ENCODE results near the gene ALK.
A peak's percentile ranks its signal among the peaks of the same experiment; 100 is the strongest.

The ALK gene

DNA sequence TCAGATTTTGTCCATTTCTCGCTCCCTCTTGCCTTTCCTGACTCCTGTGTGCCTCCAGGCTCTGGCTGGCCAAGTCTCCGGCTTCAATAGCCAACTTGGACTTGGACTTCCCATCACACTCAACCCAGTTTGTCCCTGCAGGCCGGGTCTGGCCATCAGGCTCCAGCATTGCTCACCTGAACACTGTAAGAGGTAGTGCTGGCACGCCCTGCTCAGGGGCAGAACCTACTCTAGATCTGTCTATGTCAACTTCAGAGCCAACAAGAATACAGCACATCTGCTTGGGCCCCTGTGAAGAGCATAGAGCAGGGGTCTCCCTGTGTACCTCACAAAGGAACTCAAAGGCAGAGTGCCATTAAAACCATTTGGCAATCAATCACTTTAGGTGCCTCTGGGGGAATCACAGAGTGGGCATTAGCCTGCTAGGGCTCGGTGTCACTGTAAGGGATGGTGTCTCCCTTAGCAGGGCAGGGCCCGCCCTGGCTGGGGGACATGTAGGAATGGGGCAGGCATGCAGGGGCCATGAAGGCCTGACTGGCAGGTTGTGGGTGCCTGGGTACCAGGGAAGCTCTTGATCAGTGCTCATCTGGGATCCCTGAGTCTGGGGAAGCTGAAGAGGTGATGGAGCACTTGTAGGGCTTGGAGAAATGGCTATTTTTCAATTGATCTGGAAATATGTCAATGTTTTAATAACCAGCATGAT is 480.3 kb downstream of the ALK start:
- no peak for DNase-seq

DNA sequence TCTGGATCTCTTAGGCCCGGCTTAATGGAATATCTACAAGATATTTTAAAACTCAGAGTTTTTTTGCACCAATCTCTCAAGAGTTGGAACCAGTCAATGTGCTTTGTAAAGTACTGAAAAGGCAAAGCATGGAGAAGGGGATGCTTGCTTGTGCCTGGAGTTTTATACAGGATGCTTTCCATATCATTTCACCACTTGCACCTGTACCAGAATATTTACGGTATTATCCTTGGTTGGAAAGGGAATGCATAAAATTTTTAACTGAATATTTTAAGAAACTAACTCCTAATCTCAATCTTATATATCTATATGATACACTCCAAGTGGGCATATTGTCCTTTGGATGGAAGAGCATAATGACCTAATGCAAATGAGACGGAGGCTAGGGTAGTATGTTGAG is 487.5 kb downstream of the ALK start:
- DNase-seq, result no peak

DNA sequence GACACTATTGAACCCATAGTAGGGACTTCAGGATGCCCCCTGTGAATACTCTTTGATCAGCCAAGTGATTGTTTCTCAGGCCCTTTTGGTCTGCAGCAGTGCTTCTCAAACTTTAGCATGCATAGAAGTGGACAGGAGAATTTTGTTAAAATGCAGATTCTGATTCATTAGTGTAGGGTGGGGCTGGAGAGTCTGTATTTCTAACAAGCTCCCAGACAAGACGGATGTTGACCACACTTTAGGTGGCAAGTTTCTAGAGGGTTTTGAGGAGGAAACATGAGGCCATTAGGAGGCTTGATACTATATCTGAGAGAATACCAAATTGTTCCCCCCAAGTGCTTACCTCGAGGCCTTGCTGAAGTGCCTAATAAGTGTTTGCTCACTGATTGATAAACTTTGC is 488.3 kb downstream of the ALK start:
- DNase-seq, result no peak

DNA sequence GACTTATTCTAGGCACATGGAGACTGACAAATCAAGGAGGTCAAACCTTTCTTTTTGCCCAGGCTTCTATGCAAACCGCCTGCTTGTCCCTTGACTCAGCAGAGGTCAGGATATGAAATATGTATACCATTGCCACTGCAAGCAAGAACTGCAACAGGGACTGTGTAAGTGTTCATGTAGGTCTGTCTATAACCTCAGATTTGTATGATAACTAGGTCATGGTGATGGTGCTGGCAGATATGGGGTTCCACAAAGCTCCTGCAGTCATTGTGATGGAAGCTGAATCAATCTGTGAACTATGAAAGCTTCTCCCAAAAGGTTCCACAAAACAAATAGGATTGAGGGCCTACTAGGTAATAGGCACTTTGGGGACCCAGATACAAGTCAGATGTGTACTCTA is 489.9 kb downstream of the ALK start:
- no peak for DNase-seq

DNA sequence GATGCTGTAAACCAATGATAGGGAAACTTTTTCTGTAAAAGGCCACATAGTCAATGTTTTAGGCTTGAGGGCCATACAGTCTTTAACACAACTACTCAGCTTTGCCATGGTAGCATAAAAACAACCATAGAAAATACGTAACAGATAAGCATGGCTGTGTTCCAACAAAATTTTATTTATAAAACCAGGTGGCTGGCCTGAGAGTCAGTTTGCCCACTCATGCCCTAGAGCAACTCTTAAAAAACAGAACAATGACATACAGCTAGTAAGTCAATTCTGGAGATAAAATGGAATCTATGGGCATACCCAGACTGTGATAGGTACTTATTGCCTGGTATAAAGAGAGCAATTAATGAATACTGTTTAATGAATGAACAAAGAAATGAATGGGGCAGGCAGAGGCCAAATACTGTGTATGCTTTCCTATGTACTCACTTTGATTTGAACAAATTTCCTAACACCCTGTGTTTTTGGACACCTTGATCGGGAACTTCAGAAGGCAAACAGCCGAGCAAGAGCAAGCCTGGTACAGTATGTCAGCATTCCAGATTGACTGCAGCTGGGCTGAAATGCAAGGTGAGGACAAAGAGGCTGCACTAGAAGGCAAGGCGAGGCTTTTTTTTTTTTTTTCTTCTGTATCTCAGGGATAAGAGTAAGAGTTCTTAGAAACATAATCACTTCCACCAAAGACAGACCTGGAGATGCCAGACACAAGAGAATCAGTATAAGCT is 490.8 kb downstream of the ALK start:
- DNase-seq, result no peak

DNA sequence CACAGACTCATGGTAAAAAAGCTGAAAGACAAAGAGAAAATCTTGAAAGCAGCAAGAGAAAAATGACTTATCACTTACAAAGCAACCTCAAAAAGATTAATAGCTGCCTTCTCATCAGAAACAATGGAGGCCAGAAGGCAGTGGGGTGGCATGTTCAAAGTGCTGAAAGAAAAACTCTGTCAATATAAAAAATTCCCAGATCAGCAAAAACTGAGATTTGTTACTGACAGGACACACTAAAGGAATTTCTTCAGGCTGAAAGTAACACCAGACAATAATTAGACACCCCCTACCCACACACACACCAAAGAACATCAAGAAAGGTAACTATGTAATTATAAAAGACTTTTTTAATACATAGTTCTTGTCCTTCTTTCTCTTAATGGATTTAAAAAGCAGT is 495.0 kb downstream of the ALK start:
- no peak for DNase-seq

DNA sequence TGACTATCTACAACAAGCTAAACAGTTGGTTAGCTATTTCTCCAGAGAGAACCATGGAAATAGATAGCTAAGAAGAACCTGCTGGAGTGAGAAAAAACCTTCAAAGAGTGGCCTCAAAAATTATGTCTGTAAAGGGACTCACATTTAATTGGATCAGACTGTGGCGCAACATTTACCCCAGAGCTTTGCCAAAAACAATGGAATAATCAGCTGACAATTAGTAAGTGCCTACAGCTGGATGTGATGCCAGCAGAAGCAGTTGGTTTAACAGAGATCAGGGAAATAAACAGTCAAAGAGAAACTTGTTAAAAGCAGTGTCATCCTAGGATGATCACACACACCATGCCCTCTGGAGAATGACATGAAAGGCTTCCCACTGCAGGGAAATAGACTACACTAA is 495.5 kb downstream of the ALK start:
- no peak for DNase-seq

DNA sequence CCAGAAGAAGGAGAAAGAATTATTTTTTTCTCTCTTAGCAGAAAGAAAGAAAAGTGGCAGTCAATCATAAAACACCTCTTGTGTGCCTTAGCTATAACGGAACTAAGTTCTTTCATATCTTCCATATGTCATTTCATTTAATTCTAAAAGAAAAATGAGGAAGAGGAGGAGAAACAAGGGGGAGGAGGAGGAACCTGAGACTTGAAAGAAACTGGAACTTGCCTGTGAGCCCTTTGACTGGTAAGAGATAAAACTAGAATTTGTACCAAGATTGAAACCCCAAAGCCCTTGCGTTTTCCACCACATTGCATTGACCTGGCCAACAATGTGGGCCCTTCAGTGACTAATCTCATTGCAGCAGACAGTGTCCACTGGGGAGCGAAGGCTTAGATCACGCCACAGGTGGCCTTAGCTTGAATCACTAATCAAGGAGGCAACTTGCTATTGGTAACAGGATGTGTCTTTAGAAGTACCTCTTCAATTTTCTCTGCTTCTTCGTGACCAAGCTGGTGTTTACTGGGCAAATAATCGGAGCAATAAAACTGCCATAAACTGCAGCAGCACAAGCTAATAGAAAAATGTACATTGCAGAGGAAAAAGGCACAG is 498.2 kb downstream of the ALK start:
- DNase-seq, result no peak

DNA sequence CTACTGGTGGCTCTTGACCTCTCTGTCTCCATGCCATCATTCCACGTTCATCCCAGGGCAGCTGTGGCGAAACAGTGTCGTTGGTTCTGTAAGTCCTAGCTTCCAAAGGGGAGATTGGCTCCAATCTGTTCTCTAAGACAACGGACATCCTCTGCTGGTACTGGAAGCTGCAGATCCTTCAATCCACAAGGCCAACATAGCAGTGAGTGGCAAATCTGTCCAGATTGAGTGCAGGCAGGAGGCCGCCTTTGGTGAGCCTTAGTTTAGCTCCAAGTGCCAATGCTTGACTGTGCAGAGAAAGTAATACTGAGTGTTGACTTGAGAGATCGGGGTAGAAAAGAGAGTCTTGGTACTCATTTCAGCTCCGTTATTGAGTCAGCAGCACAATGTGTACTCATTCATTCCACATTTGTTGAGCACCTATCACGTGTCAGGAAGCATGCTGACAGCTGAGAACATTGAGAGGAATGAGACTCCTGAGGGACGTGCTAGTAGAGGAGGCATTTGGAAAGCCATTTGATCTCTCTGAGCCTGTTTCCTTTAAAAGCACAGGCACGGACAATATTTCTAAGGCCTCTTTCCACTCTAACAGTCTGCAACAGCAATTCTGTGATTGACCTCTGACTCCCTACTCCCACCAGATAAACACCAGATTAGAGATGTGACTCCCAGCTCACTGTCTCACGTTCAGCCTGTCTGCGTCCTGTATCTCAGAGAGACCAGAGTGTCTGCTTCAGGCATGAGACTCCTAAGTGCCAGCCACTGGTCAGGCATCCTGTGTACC is 500.2 kb downstream of the ALK start:
- DNase-seq, result no peak

DNA sequence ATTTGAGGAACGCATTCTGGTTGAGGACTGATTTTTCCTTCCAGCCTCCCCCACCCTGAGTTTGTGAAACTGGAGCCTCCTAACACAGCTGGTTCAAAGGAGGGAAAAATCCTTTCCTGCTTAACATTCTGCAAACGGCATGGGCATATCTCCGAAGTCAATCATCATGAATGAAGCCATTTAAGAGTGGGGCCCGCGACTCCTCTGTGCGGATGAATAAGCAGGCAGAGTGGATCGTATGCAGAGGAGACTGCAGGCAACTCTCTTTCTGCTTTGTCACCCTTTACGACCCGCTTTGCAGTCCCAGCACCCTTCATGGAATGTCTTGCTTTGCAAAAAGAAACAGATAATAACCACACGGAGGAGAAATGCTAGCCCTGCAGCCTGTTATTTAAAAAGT is 500.9 kb downstream of the ALK start:
- DNase-seq, result no peak

DNA sequence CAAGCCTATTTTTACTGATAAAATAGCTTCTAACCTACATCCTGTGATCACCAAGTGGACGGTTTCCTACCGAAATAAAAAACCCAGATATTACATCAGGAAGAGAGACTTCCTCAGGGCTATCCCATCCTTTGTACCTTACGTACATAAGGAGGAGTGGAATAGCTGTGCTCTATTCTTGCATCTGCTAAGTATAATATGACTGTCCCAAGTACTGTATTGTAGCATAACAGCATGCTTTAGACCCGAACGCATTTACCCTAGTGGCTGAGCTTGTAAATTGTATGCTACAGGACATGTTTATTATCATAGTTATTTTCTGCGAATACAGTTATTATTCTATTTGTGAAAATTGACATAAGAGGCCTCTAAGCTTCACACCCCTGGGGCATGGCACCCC is 503.8 kb downstream of the ALK start:
- no peak for DNase-seq

DNA sequence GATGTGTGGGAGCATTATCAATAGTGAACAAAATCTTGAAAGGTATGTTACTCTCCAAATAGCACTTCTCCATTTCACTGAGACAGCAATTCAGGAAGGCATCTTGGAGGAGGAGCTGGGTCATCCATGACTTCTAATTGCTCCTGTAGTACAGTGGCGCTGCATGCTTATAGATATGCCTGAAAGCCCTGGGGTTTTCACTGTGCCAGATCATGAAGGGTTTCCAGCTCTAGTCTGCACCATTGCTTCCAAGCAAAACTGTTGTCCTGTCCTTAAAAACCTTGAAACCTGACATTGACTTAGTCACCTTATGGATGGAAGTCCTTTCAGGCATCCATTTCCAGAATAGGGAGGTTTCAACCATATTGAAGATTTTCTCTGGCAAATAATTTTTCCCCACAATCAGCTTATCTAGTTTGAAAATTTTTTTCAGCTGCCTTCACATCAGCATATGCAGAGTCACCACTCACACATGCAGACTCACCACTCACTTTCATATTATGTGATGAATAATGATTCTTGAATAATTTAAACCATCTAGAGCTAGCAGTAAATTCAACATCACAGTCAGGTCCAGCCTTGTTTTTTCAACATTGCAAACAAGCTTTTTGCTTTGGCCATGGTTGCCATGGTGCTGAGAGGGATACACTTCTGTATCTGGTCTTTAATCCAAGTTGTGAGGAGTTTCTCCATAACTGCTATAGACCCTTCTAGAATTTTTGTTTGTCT is 509.0 kb downstream of the ALK start:
- DNase-seq, result no peak

DNA sequence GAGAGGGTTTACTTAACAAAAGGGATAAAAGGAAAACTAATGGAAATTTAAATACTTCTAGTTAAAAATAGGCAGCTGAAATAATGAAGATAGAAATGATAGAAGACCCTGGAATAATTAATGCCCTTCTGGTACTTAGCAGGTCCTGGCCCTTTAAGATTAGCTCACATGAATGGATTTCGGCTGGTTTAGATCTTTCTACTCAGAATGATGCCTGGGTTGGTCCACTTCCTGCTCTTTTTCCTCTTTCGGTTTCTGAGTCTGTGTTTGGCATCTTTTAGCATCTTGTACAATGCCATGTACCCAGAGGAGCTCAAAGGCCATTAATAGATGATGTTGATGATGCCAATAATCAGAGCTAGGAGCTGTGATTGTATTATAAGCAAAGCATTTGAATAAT is 515.7 kb downstream of the ALK start:
- no peak for DNase-seq

DNA sequence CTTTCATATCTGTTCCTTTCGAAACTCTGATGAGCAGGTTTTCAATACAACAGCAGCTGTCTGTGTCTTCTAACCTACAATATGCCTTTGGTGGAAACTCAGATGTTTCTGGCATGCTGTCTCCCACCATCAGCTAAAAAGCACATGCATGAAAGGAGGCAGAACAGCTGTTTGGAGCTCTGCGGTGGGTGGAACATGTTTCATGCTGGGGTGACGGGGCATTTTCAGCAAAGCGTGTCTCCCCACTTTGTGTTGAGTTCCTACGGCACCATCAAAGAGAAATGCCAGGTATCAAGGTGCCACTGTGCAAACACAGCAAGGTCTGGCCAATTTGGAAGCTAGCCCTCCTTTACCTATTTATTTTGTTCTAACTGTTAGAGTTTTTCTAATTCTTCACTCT is 516.1 kb downstream of the ALK start:
- no peak for DNase-seq

DNA sequence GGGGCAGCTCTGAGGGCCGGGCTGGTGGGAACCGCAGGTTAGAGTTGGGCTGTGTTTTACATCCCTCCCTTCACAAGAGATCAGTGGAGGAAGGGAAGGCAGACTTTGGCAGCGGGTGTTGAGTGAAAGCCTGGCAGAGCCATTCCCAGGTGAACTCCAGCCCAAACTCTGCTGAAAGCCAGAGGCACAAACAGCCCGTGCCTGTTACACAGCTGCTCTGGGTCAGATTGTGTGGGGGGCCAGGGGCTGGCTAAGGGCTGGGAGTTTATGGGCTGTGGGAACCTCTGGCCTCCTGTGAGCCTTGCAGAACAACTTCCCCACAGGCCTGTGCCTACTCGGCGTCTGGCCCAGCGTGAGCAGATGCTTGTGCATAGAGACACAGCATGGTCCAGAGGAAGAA is 519.4 kb downstream of the ALK start:
- DNase-seq, result no peak

DNA sequence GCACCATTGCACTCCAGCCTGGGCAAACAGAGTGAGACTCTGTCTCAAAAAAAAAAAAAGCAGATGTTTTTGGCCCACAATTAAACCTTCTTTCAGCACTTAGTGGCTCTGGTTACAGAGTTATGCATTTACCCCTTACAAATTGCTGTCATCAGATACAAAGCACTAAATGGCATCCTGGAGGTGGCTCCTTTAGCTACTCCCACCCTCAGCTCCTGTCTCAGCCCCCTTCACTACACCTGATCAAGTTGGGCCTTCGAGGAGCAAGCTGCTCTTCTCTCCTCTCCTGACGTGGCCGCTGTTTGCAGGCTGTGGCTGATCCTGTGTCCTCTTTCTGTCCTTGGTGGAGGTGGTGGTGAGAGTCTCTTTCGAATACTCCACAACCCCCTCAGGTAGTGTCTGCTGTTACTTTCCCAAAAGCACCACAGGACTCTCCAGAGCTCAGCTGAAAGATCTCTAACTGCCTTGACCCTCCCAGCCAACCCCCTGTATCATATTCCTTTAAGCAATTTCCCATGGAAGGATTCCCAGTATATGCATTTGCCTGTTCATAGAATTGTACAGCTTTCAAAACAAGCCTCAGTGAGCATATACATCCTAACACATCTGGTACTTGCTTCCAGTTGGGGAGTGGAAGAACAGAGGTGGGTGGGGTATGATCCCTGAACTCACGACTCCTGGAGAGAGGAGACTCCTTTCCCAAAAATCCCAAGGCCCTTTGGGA is 520.3 kb downstream of the ALK start:
- no peak for DNase-seq

DNA sequence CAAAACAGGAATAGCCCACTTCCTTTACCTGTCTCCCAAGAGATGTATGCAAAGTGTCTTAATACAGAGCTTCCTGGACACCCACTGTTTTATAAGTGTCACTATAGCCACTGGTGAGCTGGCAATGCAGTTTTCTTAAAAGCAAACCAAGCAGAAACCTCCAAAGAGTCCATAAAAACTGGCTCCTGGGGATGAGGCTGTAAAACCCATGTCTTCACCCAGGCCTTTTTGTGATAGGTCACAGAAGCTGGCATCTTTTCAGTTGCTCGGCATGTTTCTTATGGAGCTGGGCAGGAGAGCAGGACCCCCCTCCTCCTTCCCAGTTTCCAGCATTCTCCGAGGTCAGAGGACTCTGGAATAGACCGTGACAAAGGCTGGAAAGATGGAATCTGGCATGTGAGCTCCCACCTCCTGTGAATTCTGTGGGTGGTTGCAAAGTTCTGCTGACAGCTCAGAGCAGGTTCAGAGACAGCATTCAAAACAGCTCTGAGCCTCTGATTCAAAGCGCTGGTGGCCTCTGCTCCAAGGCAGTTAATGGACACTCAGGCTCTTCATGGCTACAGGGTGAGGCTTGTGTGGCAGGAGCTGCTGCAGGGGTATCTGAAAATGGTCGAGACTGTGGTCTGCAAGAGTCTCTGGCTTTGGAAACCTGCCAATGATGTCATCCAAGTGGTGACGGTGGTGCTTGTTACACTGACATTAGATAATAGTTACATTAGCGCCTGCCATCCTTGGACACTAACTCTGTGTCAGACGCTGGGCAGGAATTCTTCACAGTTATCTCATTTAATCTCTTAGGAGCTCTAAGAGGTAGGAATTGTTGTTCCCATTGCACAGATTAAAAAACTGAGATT is 522.8 kb downstream of the ALK start:
- DNase-seq, result no peak

DNA sequence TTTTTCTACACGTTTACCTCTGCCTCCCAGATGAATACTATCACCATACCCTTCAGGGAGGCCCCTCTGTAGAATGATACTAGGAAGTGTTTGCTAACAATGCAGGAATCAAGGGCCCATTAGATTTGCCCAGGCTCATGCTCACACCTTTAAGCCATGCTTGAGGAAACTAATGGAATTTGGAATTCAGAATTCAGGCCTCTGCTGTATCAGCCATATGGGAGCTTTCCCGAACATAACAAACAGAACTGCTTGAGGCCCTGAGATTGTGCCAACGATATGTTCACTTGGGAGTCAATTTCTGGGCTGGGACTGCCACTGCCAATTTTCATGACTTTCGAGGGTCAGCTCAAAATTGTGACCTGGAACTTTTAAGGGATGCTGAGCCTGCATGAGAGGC is 523.7 kb downstream of the ALK start:
- DNase-seq, result no peak

DNA sequence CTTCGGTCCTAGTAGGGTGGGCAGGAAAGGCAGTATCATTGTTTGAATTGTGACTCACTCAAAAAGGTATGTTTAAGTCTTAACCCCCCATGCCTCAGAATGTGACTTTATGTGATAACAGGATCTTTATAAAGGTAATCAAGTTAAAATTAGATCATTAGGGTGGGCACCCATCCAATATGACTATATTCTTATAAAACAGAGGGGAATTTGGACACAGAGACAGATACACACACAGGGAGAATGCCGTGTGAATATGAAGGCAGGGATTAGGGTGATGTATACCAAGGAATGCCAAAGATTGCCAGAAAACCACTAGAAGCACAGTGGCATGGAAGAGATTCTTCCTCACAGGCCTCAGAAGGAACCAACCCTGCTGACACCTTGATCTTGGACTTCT is 524.3 kb downstream of the ALK start:
- peak; percentile 47 for DNase-seq

DNA sequence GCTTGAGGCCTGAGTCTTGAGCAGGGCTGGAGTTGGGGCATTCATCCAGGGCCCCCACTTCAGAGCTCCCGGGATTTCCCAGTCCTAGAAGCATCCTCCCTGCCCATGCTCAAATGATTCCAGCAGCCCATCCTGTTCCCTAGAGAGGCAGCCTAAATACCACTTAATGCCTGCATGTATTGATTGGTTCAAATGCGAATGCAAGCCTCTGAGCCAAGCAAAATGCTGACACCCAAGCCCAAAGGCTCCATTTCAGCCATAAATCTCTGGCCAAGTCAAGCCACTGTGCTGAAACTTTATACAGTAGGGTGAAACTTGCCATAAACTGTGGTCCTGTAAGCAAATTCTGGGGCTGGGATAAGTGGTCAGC is 526.4 kb downstream of the ALK start:
- no peak for DNase-seq

DNA sequence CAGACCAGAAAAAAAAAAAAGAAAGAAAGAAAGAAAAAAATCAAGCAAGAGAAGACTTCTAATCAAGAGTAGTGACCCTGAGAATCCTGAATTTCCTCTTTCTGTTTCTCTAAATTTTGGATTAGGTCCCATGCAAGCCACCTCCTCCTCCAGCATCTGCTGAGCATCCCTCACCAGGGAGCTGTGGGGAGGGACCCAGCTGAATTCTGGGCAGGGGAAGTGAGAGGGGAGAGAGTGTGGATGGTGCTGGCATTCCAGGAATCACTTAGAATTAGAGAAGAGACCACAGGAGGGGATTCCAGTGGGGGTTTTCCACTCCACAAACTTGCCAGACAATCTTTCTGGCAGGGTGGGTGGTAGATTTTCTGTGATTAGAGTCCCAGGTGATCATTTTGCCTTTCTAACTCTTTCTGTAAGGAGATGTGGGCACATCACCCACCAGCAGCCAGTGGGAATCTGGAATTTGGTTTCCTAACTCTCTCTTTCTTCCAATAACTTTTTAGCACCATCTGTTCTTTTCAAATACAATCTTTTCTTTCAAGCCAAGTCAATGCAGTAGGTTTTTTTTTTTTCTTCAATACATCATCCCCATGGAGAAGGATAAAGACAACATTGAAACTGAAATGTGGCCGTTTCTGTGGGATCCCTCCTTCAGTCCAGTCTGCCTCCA is 526.9 kb downstream of the ALK start:
- DNase-seq, result no peak
